Measurements from ENCODE around the gene NDOR1. TPM values are rescaled to one million over a fixed set of nuclear protein-coding genes. Genes with fewer than 3 reads are reported as not detected.

NDOR1 gene
- total and polyA plus RNA-seq, 2 of the 8 experiments (the other 6 are each of a cell fraction or from before 2014, with no cell fraction given) = 25.7 to 32.3 TPM

DNA sequence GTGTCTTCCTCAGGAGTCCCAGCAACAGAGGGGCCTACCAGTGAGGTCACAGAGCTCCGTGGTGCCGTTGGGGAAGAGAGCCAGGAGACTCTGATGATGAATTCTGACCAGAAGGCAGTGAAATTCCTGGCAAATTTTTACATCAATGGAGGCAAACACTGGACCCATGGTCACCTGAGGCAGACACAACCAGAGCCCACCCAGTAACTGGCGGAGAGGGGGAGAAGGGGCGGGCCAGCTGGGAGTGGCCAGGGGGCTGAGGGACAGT, 45.6 kb downstream of the NDOR1 start, which contains the start of gene STPG3 (continued):
- TF ChIP-seq CHD7 (IDR thresholded peaks at IDR 0.05; ENCODE audit: insufficient replicate concordance, low read length) = no peak
- no peak for TF ChIP-seq TAF1 (IDR thresholded peaks at IDR 0.05; ENCODE audit: low read depth, low read length)
- TF ChIP-seq EP300 (IDR thresholded peaks at IDR 0.05; ENCODE audit: borderline replicate concordance in 1 of 2, low read depth in 2 of 2, low read length in 2 of 2) = no peak
- no peak for TF ChIP-seq MAX (IDR thresholded peaks at IDR 0.05)
- no peak for TF ChIP-seq BCL11A (IDR thresholded peaks at IDR 0.05; ENCODE audit: low read depth in 2 of 2, low read length in 2 of 2)
- TF ChIP-seq PHF8 (conservative IDR thresholded peaks at IDR 0.05; ENCODE audit: low read depth, low read length) = no peak
- TF ChIP-seq CEBPB (IDR thresholded peaks at IDR 0.05; ENCODE audit: low read depth, low read length) = no peak
- TF ChIP-seq POLR2A (IDR thresholded peaks at IDR 0.05; ENCODE audit: control extremely low read depth in 1 of 2, low read depth in 2 of 2, low read length in 2 of 2) = no peak
- no peak for TF ChIP-seq BRCA1 (IDR thresholded peaks at IDR 0.05; ENCODE audit: low read depth, low read length)
- TF ChIP-seq RNF2 (IDR thresholded peaks at IDR 0.05; ENCODE audit: borderline replicate concordance, low read depth, low read length, missing control alignments, poor library complexity, severe bottlenecking) = no peak
- TF ChIP-seq JUN (IDR thresholded peaks at IDR 0.05; ENCODE audit: low read depth, low read length) = no peak
- TF ChIP-seq CTBP2 (IDR thresholded peaks at IDR 0.05; ENCODE audit: borderline replicate concordance, insufficient read depth, insufficient read length, low read length) = no peak
- no peak for TF ChIP-seq CREB1 (IDR thresholded peaks at IDR 0.05)

All from H1 (cell line).